Thoracic aorta (tissue), 2 donors: ENCODE data around the gene PXK. TPM values are rescaled to one million over a fixed set of nuclear protein-coding genes. Genes with fewer than 3 reads are reported as not detected.

Experiments used
- ATAC-seq: fragments of 150-250 bp; one replicate; pipeline ENCODE4 v1.8.0; 2017; ENCODE audit warnings: low read depth; ENCODE audit not compliant: insufficient number of reproducible peaks, low FRiP score
- DNase-seq: peaks from one replicate; pipeline ENCODE4 v3.0.0-alpha.2; 2020; ENCODE audit warnings: low spot score
- H3K27ac ChIP-seq, 2 donors: fragments of 200-600 bp; sonication (generic); 1 replicate in 1 of 2; 2 replicates in 1 of 2; pipeline ENCODE4 v1.5.1; 2016; ENCODE audit warnings: mild to moderate bottlenecking in 2 of 2, moderate library complexity in 2 of 2
- H3K27me3 ChIP-seq: fragments of 200-600 bp; sonication (generic); replicated peaks from 2 replicates; pipeline ENCODE4 v1.6.0; 2016; ENCODE audit warnings: mild to moderate bottlenecking; ENCODE audit not compliant: insufficient read depth
- H3K36me3 ChIP-seq: fragments of 200-600 bp; sonication (generic); one replicate; pipeline ENCODE4 v1.5.1; 2016
- H3K4me1 ChIP-seq, 2 donors: fragments of 200-600 bp; sonication (generic); 1 replicate in 1 of 2; 2 replicates in 1 of 2; pipeline versions ENCODE4 v1.5.1 to v1.6.0; 2016; ENCODE audit warnings: low read depth in 2 of 2, mild to moderate bottlenecking in 1 of 2; ENCODE audit not compliant: control insufficient read depth in 1 of 2
- H3K4me3 ChIP-seq: fragments of 200-600 bp; sonication (generic); 2 replicates; pipeline ENCODE4 v1.5.1; 2016; ENCODE audit warnings: mild to moderate bottlenecking
- H3K9me3 ChIP-seq: fragments of 200-600 bp; sonication (generic); 2 replicates; pipeline ENCODE4 v1.5.1; 2016
- total RNA-seq, 2 donors: library from RNA; depleted of rRNA; stranded (reverse); fragments of >200 nt; gene quantifications; one replicate each; pipeline versions ENCODE4 v1.1.0 to v1.2.3, GENCODE V29; 2016
- TF ChIP-seq, protein P1 (sequence below): fragments of 200-600 bp; sonication (generic); IDR thresholded peaks from one replicate; pipeline ENCODE4 v1.5.1; 2019; ENCODE audit warnings: antibody characterized with exemption

The PXK gene
- total RNA-seq, 2 donors from 2014 or later, result 22.1 to 34.2 TPM

DNA sequence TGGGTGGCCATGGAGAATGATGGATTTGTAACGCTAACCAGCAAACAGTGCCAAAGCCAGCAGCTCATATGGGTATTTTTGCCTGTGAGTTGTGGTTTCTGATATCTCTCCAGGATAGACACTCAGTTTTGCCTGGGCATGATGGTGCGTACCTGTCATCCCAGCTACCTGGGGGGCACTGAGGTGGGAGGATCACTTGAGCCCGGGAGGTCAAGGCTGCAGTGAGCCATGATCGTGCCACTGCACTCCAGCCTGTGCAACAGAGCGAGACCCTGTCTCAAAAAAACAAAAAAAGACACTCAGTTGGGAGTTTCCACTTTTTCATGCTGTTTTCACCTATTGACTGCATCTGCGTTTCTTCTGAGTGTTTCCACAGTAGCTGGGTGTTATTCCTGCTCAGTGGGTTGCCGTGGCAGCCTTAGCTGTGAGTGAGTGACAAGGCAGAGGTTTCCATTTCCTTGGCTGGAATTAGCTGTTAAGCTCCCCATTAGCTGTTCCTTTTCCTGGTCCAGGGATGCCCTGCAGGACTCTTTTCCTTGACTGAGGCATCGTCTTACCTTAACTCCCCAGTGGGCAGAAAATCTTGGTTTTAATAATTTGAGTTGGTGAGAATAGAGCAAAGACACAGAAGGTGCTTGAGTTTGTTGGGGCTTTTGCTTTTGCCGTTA is 40.9 kb upstream of the PXK start:
- DNase-seq, result no peak
- H3K27me3 ChIP-seq, result no peaks in the 10 kb centered on the region

DNA sequence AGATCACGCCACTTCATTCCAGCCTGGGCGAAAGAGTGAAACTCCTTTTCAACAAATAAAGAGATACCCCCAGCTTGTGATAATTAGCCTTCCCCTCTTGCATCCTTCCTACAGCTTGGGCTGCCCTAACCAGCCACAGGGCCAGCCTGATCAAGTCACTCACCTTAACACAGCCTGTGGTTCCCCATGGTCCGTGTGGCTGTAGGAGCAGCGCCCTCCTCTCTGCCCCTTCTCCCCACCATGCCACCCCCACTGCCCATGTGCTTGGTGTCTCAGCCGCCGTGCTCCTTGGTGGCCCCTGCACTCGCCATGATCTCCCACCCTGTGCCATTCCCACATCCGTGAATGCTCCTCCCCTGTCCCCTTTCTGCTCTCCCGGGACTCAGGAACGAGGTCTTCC is 39.8 kb upstream of the PXK start:
- TF ChIP-seq, protein P1, sequence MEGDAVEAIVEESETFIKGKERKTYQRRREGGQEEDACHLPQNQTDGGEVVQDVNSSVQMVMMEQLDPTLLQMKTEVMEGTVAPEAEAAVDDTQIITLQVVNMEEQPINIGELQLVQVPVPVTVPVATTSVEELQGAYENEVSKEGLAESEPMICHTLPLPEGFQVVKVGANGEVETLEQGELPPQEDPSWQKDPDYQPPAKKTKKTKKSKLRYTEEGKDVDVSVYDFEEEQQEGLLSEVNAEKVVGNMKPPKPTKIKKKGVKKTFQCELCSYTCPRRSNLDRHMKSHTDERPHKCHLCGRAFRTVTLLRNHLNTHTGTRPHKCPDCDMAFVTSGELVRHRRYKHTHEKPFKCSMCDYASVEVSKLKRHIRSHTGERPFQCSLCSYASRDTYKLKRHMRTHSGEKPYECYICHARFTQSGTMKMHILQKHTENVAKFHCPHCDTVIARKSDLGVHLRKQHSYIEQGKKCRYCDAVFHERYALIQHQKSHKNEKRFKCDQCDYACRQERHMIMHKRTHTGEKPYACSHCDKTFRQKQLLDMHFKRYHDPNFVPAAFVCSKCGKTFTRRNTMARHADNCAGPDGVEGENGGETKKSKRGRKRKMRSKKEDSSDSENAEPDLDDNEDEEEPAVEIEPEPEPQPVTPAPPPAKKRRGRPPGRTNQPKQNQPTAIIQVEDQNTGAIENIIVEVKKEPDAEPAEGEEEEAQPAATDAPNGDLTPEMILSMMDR, result no peak
- no peak for ATAC-seq
- DNase-seq, result no peak
- Histone ChIP-seq H3K4me3 (no peak overlapping the region), H3K4me1 (no peaks in the 10 kb centered on the region), H3K36me3 (no peaks in the 10 kb centered on the region), H3K9me3 (no peaks in the 10 kb centered on the region), H3K27me3 (no peaks in the 10 kb centered on the region), H3K27ac (no peak overlapping the region)

More for the DNA sequence above, 40.9 kb upstream of the PXK start:
- no peaks in the 10 kb centered on the region for H3K9me3 ChIP-seq
- no peak for ATAC-seq
- H3K4me3 ChIP-seq, result no peak overlapping the region
- H3K4me1 ChIP-seq, result no peaks in the 10 kb centered on the region
- TF ChIP-seq, protein P1, result no peak
- H3K27ac ChIP-seq, result no peak overlapping the region
- no peaks in the 10 kb centered on the region for H3K36me3 ChIP-seq

DNA sequence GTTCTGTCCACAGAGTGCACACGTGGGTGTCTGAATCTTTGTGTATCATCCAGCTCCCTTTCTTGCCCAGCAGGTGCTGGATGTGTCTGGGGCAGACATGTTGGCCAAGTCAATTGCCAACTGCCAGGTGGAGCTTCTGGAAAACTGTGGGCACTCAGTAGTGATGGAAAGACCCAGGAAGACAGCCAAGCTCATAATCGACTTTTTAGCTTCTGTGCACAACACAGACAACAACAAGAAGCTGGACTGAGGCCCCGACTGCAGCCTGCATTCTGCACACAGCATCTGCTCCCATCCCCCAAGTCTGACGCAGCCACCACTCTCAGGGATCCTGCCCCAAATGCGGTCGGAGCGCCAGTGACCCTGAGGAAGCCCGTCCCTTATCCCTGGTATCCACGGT is 39.2 kb upstream of the PXK start:
- DNase-seq (no peak), ATAC-seq (no peak)
- H3K4me3 ChIP-seq, result no peak overlapping the region
- no peaks in the 10 kb centered on the region for H3K27me3 ChIP-seq
- H3K36me3 ChIP-seq, result no peaks in the 10 kb centered on the region
- TF ChIP-seq, protein P1, result no peak
- no peaks in the 10 kb centered on the region for H3K9me3 ChIP-seq
- no peaks in the 10 kb centered on the region for H3K4me1 ChIP-seq
- H3K27ac ChIP-seq, result no peak overlapping the region

DNA sequence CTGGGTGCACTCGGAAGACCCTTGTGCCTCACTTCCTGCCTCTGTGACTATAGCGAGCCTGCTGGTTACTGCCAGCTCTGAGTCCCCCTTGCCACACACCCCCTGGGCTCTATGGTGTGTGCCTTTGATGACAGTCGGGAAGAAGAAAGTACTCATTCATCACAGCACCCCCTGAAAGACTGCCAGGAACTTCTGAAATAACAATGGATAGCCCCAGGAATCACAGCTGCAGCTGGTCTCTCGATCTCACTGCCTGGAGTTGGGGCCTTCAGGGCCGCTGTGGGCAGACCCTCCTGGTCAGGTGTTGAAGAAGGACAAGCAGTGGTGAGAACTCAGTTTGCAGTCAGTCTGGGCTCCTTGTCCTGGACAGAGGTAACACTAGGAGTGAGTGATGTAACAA is 36.4 kb upstream of the PXK start:
- DNase-seq, result no peak
- H3K4me1 ChIP-seq, result peaks cover 0 to 5% of the 10 kb centered on the region in 2 donors
- no peak for ATAC-seq
- no peak overlapping the region for H3K27ac ChIP-seq
- H3K27me3 ChIP-seq, result no peaks in the 10 kb centered on the region
- H3K36me3 ChIP-seq, result no peaks in the 10 kb centered on the region
- no peaks in the 10 kb centered on the region for H3K9me3 ChIP-seq
- no peak overlapping the region for H3K4me3 ChIP-seq
- TF ChIP-seq, protein P1, result no peak

DNA sequence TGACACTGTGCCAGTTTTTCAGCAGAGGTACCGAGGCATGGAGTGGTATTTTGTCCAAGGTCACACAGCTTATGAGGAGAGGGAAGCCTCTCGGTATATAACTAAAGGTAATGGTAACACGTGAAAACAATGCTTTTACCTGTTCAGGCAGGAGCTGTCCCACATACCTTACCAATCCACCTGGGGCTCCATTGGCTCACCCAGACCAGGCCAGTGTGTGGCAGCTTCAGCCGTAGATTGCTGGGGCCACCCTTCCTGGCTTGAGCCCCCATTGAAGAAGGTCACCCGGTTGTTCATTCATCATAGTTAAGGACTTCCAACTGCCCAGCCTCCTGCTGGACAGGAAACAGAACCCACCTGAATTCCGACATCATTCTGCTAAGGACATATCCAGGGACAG is 35.8 kb upstream of the PXK start:
- ATAC-seq (no peak), DNase-seq (no peak)
- TF ChIP-seq, protein P1, result no peak
- Histone ChIP-seq H3K9me3 (no peaks in the 10 kb centered on the region), H3K27me3 (no peaks in the 10 kb centered on the region), H3K36me3 (no peaks in the 10 kb centered on the region), H3K4me3 (no peak overlapping the region), H3K27ac (no peak overlapping the region), H3K4me1 (peaks cover 0 to 5% of the 10 kb centered on the region in 2 donors)
